ENCODE data around the gene ITGAE. TPM values are rescaled to one million over a fixed set of nuclear protein-coding genes. Genes with fewer than 3 reads are reported as not detected.
"Not testable (repeated sequence)": the region's sequence is repeated elsewhere in the genome, so short reads cannot be mapped to it uniquely, and the experiment has no call there.

The ITGAE gene
- total RNA-seq, 1 donor from 2014 or later = 15.8 TPM

GRCh38 chr17:3708366-3708765 is 92.6 kb downstream of the ITGAE start:
- intact Hi-C loops (cut with DNase I) = no loop called here
- H3K9me3 ChIP-seq = no peaks in the 10 kb centered on the region
- no peak for TF ChIP-seq CTCF (IDR thresholded peaks at IDR 0.05)
- H3K4me1 ChIP-seq = no peaks in the 10 kb centered on the region
- no peaks in the 10 kb centered on the region for H3K27me3 ChIP-seq
- no peak for DNase-seq (ENCODE audit: low spot score in 2 of 2)
- no peak overlapping the region for H3K27ac ChIP-seq
- H3K36me3 ChIP-seq = peaks cover 5 to 9% of the 10 kb centered on the region in 2 donors
- H3K4me3 ChIP-seq = no peak overlapping the region

DNA sequence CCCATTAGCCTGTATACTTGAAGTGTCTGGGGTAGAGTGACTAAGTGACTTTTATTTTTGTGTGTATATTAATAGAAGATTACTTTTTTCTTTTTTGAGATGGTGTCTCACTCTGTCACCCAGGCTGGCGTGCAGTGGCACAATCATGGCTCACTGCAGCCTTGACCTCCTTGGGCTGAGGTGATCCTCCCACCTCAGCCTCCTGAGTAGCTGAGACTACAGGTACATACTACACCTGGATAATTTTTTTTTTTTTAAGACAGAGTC is 95.3 kb downstream of the ITGAE start:
- H3K9me3 ChIP-seq; intact Hi-C loops (cut with DNase I); H3K27ac ChIP-seq; H3K4me1 ChIP-seq; H3K4me3 ChIP-seq; H3K36me3 ChIP-seq; DNase-seq (ENCODE audit: low spot score in 2 of 2); H3K27me3 ChIP-seq: not testable (repeated sequence)

DNA sequence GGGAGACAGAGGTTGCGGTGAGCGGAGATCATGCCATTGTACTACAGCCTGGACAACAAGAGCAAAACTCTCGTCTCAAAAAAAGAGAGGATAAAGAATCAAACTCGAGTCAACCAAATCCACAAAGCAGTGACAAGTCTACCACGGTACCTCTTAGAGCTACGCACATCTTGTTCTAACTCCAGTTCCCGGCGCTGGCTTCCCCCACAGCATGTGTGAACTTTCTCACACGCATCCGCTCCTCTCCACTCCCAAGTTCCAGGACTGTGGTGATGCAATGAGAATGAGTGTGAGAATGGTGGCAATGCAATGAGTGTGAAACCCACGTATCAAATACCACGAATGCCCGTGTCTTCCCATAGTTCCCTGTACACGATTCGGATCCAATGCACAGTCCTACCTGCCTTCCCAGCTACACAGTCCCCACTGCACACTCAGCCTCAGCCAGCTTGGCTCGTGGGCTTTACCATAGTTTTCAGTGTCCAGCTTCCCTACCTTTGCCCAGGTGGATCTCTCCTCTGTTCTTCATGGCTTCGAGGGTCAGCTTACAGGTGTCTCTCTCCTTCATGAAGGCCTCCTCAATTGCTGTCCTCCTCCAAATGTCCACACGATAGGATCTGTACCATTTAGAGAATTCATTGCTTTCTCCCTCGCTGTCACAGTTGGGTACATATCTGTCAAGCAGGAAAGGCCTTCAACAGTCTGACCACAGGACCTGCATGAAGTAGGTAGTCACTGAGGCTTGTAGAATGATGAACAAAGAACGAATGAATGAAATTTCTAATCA is 95.9 kb downstream of the ITGAE start:
- H3K27me3 ChIP-seq = no peaks in the 10 kb centered on the region
- no peaks in the 10 kb centered on the region for H3K9me3 ChIP-seq
- H3K4me1 ChIP-seq = no peaks in the 10 kb centered on the region
- no peak for DNase-seq (ENCODE audit: low spot score in 2 of 2)
- intact Hi-C loops (cut with DNase I) = no loop called here
- no peaks in the 10 kb centered on the region for H3K36me3 ChIP-seq
- TF ChIP-seq CTCF (IDR thresholded peaks at IDR 0.05) = no peak
- no peak overlapping the region for H3K27ac ChIP-seq
- H3K4me3 ChIP-seq = no peak overlapping the region

DNA sequence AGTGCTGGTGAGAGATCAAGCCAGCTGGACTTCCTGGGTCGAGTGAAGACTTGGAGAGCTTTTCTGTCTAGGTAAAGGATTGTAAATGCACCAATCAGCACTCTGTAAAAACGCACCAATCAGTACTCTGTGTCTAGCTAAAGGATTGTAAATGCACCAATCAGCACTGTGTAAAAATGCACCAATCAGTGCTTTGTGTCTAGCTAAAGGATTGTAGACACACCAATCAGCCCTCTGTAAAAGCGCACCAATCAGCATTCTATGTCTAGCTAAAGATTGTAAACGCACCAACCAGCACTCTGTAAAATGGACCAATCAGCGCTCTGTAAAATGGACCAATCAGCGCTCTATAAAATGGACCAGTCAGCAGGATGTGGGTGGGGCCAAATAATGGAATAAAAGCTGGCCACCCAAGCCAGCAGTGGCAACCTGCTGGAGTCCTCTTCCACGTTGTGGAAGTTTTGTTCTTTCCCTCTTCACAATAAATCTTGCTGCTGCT is 98.9 kb downstream of the ITGAE start:
- H3K9me3 ChIP-seq; intact Hi-C loops (cut with DNase I); H3K4me1 ChIP-seq; H3K27me3 ChIP-seq; H3K36me3 ChIP-seq; H3K4me3 ChIP-seq; H3K27ac ChIP-seq; DNase-seq (ENCODE audit: low spot score in 2 of 2): not testable (repeated sequence)

GRCh38 chr17:3699951-3700350 is 101.0 kb downstream of the ITGAE start:
- no peak overlapping the region for H3K27ac ChIP-seq
- H3K4me1 ChIP-seq = peaks cover 5% of the 10 kb centered on the region in 2 donors
- no peaks in the 10 kb centered on the region for H3K9me3 ChIP-seq
- H3K27me3 ChIP-seq = peaks cover 4% of the 10 kb centered on the region
- intact Hi-C loops (cut with DNase I) = no loop called here
- no peaks in the 10 kb centered on the region for H3K36me3 ChIP-seq
- no peak overlapping the region for H3K4me3 ChIP-seq
- TF ChIP-seq CTCF (IDR thresholded peaks at IDR 0.05) = no peak
- DNase-seq (ENCODE audit: low spot score in 2 of 2) = no peak

- no peak for TF ChIP-seq CTCF (IDR thresholded peaks at IDR 0.05)
- H3K9me3 ChIP-seq = no peaks in the 10 kb centered on the region
- peaks cover 8% of the 10 kb centered on the region for H3K27me3 ChIP-seq
- DNase-seq (ENCODE audit: low spot score in 2 of 2) = no peak
- H3K27ac ChIP-seq = no peak overlapping the region
- H3K4me3 ChIP-seq = no peak overlapping the region
- H3K4me1 ChIP-seq = peaks cover 5% of the 10 kb centered on the region in 2 donors
- H3K36me3 ChIP-seq = no peaks in the 10 kb centered on the region
- intact Hi-C loops (cut with DNase I) = no loop called here
Observed at GRCh38 chr17:3698139-3698538, 102.8 kb downstream of the ITGAE start.

- no peaks in the 10 kb centered on the region for H3K36me3 ChIP-seq
- H3K9me3 ChIP-seq = no peaks in the 10 kb centered on the region
- intact Hi-C loops (cut with DNase I) = no loop called here
- peaks cover 5% of the 10 kb centered on the region in 2 donors for H3K4me1 ChIP-seq
- no peak overlapping the region for H3K4me3 ChIP-seq
- H3K27ac ChIP-seq = no peak overlapping the region
- no peak for TF ChIP-seq CTCF (IDR thresholded peaks at IDR 0.05)
- no peak for DNase-seq (ENCODE audit: low spot score in 2 of 2)
- peaks cover 8% of the 10 kb centered on the region for H3K27me3 ChIP-seq
Observed at GRCh38 chr17:3697103-3697476, 103.9 kb downstream of the ITGAE start.
